Stimulated activated CD8-positive, alpha-beta memory T cell treated with anti-CD3 and anti-CD28 coated beads, Interleukin-7, amount 100 ng/mL, for 24 hours (primary cell): ENCODE results near the gene CDHR5.
"Not testable (repeated sequence)": the region's sequence is repeated elsewhere in the genome, so short reads cannot be mapped to it uniquely, and the experiment has no call there.

Experiments used
- DNase-seq: peaks from one replicate; pipeline ENCODE4 v3.0.0-alpha.2; 2020; ENCODE audit warnings: low read depth

Gene CDHR5

DNA sequence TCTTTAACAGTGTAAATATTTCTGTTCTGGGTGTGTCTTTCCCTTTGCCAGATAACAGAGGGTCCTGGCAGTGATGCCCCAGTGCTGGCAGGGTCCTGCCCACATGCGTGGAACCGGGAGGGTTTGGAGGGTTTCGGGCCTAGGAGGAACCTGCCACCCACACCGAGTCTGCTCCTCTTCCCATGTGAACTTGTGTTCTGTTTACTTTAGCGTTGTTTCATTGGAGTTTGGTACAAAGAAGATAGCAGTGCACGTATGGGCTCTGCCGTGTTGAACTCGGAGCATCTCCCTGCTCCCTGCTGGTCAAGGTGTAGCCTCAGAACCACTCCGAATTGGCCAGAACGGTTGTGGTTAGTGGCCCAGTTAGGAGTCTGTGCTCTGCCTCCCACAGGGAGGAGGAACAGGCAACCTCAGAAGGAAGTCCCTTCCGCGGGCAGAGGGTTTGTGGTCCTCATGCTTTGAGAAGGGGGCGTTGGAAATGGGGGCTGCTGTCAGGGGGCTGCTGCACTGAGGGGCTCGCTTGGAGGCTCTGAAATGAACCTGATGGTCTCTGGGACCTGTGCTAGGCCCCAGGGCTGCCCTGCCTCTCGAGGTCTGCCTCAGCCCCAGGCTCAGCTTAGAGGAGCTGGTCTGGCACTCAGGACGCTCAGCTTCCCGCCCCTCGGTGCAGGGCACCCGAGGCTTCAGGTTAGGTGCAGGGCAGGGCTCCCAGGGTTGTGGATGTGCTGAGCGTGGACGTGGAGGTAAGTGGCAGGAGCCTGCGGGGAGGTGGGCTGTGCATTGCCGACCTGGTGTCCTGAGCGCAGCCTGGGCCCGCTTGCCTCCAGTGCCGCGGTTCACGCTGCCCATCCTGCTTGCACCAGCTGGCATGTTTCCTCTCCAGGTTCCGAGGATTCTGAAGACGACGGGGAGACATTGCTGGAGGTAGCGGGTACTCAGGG lies 38.1 kb downstream of the CDHR5 start:
- DNase-seq, result no peak

DNA sequence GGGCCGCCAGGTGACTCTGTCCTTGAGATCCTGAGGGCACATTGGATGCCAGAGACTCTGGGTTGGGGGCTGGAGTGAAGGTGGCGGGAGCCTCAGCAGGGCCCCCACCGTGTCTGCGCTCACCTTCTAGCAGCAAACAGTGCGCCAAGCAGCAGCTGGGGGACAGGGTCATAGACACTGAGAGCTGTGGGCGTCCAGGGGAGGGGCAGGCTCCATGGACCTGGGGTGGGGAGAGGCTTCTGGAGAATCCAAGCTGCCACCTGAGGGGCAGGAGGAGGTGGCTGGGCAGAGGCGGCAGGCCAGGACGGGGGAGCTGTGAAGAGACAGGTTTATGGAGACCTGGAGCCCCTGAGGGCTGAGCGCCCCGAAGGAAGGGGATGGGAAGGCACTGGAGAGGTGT lies 40.5 kb downstream of the CDHR5 start:
- DNase-seq, result no peak

DNA sequence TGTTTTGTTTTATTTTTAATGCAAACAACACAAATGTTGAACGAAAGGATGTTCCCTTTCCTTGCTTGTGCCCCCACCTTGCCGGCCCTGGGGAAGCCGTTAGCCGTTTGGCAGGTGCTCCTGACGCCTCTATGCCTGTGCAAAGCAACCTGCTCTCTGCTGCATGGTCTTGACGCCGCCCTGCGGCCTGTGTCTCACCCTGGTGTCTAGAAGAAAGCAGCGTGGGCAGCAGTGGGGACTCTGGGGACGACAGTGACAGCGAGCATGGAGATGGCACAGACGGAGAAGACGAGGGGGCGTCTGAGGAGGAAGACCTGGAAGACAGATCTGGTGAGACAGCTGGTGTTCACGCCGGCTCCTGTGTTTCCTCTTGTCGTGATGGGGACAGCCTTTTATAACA lies 43.0 kb downstream of the CDHR5 start:
- no peak for DNase-seq

DNA sequence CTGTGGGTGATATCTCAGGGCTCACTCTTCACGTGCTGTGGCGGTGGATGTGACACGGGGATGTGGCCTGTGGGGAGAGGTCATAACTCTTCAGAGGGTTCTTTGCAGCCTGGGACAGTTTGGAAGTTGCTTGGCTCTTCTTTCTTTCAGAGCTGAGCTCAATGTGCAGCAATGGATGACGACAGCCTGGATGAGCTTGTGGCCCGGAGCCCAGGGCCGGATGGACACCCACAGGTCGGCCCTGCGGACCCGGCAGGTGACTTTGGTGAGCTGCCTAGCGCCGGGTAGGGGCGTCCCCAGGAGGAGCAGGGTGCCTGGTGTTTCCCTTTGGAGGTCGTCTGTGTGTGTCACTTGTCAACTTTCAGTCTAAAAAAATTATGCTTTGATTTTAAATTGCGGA lies 43.4 kb downstream of the CDHR5 start:
- DNase-seq, result no peak

DNA sequence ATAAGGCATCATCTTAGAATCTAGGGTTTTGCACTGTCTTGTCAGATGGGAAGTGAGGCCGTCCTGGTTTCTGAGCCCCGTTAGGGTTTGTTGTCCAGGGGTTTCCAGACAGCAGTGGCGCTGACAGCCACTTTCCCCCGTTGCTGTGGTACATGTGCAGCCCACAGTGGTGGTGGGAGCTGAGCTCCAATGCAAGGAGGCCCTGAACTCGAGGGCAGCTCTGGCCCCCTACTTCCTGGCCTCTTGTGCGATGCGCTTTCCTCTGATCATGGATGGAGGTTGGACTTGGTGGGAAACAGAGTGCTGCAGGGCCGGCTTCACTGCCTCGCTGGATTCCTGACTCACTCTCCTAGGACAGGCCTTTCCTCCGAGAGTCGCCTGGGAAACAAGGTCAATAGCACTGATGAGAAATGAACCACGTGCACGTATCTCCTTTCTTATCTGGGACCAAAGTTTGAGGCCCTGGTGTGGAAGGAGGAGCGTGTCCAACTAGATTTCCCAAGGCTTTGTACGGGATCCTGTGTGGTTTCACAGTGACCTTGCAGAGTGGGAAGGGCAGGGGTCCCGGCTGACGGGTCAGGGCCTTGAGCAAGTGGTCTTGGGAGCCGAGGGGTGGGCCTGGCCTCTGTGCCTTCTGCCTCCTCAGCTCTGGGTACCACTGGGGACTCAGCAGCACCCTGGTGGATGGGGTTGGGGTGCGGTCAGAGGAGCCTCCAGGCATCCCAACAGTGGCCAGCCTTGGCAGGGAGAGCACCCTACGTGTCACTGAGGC lies 44.7 kb downstream of the CDHR5 start:
- DNase-seq, result no peak

DNA sequence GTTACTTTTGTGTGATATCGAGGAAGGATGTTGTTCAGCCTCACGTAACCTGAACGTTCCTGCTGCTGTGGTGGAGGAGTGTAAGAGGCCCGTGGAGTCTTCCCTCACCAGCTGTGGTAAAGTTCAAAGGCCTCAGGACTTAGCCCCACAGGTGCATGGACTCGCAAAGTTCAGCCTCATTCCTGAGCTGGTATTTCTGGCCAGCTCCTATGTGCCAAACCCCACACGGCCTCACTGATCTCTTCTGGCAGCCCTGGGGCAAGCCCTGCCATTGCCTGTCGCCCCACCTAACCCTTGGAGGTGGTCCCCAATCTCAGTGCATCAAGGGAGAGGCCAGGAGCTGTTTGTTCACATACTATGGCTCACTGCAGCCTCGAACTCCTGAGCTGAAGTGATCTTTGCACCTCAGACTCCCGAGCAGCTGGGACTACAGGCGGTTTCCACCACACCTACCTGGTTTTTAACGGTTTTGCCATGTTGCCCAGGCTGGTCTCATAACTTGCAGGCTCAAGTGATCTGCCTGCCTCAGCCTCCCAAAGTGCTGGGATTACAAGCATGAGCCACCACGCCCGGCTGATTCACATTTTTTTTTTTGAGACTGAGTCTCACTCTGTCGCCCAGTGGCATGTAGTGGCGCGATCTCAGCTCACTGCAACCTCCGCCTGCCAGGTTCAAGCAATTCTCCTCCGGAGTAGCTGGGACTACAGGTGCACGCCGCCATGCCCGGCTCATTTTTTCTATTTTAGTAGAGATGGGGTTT lies 46.3 kb downstream of the CDHR5 start:
- no peak for DNase-seq

DNA sequence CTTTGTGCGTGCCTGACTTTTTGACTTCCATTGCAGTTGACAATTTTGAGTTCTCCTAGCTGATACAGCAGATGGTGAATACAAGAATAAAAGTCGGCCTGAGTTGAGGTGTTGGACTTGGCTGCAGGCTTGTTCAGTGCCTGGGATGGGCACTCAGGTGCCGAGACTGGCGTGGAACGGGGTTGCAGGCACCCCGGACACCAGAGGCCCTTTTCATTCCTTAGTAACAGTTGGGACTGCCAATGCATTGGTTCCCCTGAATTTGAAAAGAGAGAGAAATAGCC lies 47.2 kb downstream of the CDHR5 start:
- DNase-seq, result no peak

DNA sequence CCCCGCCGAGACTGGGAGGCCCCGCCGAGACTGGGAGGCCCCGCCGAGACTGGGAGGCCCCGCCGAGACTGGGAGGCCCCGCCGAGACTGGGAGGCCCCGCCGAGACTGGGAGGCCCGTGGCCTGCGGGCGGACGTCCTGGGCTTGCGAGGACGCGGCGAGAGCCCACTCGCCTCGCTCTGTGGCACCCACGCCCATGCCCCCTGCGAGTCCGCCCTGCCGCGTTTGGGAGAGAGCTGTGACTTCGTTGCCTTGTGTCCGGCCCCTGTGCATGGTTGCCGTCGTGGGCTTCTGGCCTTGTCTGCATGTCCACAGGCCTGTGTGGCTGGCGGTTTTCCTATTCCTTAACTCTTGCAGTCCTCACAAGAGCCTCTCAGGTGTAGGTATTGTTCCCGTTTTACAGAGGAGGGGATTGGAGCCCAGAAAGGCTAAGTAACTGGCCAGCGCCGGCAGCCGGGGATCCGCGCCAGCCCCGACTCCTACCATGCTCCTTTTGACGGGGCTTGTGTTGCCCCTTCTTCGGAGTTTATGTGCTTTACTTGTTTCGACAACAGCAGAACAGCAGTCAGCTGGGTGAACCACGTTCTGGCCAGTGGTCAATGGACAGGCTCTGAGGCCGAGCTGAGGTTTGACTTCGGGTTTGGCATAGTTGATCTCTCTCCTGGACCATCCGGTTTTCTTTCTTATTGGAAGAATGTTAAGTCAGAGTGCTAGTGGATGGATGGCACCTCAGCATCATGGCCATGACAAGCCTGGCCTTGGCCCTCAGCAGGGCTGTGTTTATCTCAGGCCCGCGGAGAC lies 47.7 kb downstream of the CDHR5 start:
- no peak for DNase-seq

DNA sequence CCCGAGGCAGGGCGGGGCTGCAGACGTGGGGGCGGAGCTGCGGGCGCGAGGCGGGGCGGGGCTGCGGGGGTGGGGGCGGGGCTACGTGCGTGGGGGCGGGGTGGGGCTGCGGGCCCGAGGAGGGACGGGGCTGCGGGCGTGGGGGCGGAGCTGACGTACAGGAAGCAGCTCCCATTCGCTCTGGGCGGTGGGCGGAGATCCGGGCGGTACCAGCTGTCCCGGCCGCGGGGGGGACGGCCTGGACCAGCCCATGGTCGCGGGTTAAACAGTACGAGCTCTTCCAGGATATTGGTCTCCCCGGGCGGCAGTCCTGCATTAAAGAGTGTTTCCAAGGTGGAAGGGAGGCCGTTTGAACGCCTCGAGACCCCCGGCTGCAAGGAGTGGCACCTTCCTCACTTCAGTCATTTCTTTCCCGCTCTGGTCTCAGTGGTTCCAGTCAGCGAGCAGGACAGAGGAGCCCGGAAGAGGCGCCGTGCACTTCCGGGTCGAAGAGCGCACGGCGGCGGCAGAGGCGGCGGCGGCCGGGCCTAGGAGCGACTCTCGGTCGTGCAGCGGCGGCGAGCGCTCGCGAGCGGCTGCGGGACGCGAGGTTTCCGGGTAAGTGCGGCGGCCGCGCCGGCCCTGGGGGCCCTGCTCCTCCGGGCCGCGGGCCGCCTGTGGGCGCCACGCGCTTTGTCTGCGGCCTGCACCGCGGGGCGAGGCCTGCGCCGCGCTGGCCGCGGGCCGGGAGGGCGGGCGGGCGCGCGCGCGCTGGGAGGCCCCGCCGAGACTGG lies 48.6 kb downstream of the CDHR5 start, which contains the start of gene PHRF1:
PHRF1 (plus strand) TSS at position 475 of the 773 bp plus-strand sequence. CDS start 5,043 bp downstream, outside the sequence.
- DNase-seq, result peak; percentile 85

DNA sequence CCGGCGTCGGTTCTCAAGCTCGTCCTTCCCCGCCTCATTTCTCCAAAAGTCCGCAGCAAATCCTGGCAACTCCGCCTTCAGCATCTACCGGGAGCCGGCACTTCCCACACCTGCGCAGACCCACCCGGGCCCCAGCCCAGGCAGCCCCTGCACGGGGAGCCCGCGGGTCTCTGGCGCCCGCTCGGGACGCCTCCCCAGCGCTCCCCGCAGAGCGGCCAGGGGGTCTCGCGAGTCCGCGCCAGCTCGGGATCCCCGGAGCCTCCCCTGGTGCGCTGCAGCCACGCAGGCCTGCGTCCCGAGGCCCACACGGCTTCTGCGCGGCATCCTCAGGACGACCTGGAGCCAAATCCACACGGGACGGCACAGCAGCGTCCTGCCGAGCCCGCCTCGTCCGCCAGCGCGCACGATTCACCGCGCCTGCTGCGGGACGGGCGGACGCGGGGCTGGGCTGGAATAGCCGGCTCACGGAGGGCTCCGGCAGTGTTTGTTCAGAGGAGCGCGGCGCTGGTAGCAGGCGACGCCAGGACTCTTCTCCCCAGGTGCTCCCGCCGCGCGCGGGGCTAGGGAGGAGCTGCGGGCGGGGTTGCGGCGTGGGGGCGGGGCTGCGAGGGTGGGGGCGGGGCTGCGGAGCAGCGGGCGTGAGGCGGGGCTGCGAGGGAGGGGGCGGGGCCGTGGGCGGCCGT lies 49.3 kb downstream of the CDHR5 start:
- DNase-seq, result no peak

DNA sequence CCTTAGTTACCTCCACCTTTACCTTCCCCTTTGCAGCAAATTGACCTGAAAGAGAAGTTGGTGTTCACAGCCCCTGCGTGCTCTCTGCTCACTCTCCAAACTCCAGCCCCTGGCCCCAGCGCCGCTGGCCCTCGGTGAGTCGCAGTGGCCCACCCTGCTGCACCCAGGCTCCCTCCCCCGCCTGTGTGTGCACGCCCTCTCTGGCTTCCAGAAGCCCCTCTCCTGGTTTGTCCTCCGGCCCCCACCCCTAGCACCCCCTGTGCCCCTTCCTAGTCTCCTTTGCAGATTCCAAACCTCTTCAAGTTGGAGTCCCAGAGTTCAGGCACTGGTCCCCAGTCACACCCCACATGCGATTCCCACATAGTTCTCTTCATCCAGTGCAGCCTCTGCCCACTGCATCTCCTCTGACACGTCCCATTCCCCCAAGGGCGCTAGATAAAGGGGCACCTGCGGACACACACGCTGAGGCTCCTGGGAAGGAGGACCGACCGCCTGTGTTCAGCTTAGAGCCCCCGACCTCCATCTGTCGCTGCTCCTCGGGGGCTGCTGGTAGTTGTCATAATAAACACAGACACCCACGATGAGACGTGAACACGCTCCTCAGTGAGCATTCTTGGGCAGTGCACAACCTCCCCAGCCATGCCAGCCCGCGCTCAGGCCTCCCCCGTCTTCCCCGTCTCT lies 50.0 kb downstream of the CDHR5 start:
- DNase-seq, result no peak

DNA sequence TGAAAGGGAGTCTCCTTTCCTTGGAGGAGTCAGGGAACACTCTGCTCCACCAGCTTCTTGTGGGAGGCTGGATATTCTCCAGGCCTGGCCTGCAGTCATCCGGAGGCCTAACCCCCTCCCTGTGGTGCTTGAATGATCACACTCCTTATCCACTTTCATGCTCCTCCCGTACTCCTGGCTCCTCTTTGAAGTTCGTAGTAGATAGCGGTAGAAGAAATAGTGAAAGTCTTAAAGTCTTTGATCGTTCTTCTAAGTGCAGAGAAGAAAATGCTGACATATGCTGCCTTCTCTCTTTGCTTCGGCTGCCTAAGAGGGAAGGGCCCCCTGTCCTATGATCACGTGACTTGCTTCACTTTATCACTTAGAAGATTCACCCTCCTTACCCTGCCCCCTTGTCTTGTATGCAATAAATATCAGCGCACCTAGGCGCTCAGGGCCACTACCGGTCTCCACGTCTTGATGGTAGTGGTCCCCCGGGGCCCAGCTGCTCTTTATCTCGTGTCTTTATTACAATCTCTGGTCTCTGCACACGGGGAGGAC lies 50.7 kb downstream of the CDHR5 start:
- DNase-seq, result not testable (repeated sequence)

DNA sequence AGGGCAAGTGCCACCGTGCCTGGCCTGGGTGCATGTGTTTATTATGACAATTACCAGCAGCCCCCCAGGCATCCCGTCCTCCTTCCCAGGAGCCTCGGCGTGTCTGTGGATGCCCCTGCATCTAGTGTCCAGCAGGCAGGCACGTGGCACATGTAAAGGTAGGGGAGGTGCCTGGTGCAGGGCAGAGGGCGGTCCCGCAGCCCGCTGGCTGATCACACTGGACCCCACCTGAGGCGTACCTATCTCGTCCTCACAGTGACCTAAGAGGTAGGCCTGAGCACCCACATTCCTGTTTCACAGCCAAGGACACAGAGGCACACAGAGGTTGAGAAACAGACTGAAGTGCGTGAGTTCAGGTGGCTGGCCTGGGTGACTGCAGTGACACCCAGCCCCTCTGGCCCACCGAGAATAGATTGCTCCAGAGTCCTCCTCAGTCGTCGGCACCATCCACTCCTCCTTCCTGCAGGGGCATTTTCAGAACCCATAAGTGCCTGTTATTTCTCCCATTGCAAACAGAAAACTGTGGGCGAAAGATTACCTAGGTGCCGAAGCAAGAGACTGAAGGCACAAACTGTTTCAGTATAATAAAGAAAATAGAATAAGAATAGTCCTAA lies 51.5 kb downstream of the CDHR5 start:
- no peak for DNase-seq

DNA sequence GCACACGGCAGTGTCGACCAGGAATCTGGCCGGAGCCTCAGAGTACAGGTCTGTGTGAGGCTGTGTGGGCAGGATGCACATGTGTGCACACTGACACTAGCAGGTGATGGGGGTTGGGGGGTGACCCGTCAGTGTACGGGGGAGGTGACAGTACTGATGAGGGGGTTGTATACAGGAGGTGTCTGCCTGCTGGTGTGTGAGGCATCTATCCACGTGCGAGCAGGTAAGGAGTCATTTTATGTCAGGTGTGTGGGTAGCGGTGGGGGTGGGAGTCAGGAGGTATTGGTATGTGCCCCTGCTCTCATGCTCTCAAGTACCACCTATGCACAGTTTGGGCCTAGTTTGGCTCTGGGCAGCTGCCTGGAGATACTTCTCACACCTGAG lies 53.0 kb downstream of the CDHR5 start:
- no peak for DNase-seq

DNA sequence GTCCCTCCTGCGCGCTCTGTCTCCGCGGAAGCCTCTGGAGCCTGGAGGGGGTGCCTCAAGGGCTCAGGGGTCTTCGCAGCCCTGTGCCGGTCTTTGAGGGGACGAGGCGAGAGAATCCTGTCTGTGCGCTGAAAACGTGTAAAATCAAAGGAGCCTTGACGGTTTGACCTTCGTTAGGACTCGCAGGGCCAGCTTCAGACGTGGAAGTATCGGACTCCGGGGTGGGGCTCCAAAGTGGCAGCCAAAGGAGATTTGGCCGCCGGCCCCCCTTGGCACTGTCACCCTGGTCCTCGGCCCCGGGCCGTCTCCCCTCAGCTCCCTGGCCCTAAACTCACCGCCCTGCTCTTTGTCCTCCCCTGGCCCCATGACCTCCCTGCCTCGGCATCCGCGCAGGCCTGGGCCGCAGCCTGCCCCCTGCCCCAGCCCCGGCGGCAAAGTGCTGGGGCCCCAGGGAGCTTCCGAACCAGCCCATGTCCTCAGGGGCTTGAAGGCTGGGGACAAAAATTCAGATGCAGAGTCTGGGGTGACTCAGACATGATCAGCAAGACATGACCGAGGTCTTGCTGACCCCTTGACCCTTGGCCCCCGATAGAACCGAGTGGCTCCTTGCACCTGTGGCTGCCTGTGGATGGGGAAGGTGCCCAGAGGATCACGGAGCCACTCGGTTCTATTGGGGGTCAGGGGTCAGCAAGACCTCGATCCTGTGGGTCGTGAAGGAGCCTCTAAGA lies 55.4 kb downstream of the CDHR5 start:
- no peak for DNase-seq

DNA sequence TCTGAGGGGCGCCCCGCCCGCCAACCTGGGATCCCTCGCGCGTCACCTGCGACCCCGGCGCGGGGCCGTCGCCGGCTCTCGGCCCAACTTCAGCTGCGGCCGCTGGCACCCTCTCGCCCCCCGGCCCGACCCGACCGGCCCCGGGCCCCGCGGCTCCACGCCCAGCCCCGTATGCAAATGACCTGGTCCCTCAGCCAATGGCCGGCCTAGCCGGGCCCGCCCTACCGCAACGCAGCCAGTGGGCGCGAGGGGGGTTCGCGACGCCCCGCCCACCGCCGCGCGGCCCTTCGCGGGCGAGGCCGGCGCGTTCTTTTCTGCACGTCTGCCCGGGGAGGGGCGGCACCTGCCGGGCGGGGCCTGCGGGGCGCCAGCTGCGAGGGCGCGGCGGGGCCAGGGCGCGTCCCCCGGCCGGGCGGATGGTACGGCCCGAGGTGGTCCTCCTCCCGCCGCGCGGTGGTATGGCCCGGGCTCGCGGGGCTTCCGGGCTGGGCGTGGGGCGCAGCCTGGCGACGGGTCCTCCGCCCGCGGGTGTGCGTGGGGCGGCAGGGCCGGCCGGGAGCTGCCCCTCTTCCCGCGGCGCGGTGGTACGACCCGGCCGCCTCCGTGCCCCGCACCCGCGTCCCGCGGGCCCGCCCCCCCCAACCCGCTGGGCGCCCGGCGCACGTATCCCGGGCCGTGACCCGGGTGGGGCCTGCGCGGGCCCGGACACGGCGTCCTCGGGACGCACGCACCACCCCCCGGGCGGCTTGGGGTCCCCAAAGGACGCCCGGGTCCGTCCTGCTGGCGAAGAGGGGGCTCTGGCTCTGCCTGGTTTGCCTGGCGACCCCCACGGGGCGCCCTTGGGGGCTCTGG lies 56.2 kb downstream of the CDHR5 start:
- DNase-seq, result peak; percentile 74

DNA sequence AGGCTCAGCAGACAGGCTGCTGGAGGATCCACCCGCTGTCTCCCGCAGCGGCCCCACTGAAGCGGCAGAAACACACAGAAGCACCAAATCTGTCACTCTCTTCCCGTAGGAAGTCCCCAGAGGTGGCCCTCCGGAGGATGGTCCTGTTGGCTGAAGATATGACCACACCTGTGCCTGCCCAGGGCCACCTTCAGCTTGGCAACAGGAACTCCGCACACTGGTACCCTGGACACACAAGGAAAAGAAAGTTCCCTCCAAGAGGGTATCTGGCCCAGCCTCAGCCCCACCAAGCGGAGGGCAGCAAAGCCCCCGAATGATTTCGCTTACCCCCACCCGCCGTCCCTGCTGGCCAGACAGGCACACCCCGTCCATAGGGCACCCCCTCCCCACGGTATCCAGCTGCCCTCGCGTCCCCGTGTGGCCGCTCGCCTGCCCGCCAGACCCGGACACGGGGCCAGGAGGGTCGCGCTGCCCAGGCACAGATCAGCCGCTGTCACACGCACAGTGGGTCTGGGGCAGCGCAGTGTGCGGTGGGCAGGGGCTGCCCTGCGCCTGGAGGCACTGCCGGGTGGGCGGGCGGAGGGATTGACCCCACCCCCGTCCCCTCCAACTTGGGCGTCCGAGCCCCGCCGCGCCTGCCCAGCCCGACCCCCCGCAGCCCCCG lies 57.0 kb downstream of the CDHR5 start:
- no peak for DNase-seq
